ENCODE results near the gene CD300C.
"Not testable (repeated sequence)": the region's sequence is repeated elsewhere in the genome, so short reads cannot be mapped to it uniquely, and the experiment has no call there.

Gene CD300C

GRCh38 chr17:74545843-74546230 lies at the start of gene CD300C:
CD300C (minus strand) TSS chr17:74546115; CDS start chr17:74545782, 333 bp downstream.
- no peak for DNase-seq (ENCODE audit: low read depth in 2 of 2, low spot score in 1 of 2)

- no peak for DNase-seq (ENCODE audit: low read depth in 2 of 2, low spot score in 1 of 2)
Measured at GRCh38 chr17:74595037-74595750, 49.3 kb upstream of the CD300C start.

DNA sequence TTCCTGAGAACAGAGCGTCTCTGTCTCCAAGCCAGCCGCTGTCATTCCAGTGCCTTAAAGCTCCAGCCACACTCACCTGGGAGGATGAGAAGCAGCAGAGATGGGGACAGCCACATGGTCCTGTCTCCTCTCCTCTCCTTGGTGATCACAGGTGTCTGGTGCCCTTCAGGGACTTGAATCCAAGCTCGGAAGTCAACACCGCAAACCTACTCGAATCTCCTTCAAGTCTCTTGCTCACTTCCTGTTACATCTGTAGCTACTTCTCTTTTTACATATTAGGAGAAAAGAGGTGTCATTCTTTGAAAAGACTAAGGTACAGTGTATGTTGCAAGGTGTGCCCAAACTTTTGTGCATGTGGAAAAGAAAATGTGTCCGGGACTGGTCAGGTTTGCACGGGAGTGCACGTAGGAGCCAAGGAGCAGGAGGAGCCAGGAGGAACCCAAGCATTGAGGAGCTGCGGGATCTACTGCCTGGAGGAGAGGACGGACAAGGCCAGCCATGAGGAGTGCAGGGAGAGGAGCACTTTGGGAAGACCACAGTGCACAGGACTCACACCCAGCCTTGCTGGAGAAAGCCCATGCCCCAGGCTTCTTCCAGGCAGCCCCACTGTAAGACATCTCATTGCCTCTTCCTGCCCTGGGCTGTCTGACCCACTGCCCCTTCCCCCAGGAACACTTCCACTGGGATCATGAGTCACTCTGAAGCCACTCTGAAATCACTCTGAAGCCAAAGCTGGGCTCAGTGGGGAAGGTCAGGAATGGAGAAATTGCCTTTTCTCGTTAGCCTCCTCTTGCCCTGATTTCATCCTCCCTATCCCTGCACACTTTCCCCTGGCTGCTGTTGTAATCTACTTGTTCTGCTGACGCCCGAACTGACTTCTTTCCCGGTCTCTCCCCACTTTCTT lies 46.4 kb upstream of the CD300C start, which contains the start of gene CD300LD:
TSS of gene CD300LD (minus strand) at position 197 of the 904 bp plus-strand sequence. CDS start at position 116, 81 bp downstream.
- DNase-seq (ENCODE audit: low read depth in 2 of 2, low spot score in 1 of 2) = no peak

DNA sequence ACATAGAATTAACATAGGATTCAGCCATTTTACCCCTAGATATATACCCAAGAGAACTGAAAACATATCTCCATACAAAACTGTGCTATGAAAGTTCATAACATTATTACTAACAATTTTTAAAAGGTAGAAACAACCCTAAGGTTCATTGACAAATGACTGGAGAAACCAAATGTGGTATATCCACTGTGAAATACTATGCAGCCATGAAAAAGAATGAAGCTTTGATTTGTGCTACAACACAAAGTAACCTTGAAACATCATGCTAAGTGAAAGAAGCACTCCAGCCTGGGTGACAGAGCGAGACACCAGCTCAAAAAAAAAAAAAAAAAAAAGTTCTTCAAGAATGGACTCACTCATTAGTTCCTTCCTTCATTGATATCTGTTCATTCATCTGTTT lies 45.6 kb upstream of the CD300C start:
- no peak for DNase-seq (ENCODE audit: low read depth in 2 of 2, low spot score in 1 of 2)

GRCh38 chr17:74585711-74586110 lies 39.8 kb upstream of the CD300C start:
- DNase-seq (ENCODE audit: low read depth in 2 of 2, low spot score in 1 of 2) = no peak

DNA sequence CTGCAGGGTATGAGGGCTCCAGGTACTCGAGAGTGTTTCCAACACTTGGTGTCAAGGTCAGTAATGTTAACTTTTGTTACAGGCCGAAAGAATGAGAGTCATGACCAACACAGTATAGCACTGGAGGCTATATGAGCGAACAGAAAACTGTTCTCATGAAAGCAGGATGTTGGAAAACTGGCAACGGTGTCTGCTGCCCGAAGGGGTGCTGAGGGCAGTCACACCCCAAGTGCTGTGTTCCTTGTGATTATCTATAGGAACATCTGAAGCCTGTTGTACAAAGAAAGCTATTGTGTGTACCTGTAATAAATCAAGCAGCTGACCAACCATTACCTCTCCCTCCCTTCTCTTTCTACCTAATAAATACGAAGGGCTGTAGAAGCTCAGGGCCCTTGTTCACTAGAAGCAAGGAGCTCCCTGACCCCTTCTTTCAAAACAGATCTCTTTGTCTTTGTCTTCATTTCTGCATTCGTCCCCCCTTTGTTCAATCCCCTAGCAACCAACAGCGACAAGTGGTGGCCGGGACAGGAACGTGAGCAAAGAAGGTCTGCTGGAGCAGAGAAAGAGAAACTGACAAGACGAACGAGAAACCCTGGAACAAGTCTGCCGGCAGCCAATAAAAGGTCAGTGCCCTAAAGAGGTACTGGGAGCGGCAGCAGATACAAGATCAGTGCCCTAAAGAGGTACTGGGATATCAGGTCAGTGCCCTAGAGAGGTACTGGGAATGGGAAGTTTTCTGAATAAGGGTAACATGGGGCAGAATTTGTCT lies 38.6 kb upstream of the CD300C start:
- DNase-seq (ENCODE audit: low read depth in 2 of 2, low spot score in 1 of 2) = no peak

DNA sequence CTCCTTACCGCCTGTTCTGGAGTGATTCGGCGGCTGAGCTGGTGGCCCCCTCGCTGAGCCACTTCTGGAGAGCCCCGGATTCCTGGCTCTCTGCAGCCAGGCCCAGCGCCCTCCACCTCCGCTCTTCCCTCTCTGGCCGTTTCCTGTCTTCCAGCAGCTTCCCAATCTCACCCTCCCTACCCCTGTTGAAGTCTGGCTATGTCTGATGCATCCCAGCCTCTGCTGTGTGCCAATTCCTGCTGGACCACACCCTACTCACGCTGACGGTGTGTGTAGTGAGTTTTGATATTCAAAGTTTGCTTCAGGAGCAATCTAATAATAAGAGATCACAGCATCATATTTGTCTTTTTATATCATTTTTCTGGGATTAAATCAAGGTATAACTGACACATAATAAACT lies 36.7 kb upstream of the CD300C start:
- no peak for DNase-seq (ENCODE audit: low read depth in 2 of 2, low spot score in 1 of 2)

DNA sequence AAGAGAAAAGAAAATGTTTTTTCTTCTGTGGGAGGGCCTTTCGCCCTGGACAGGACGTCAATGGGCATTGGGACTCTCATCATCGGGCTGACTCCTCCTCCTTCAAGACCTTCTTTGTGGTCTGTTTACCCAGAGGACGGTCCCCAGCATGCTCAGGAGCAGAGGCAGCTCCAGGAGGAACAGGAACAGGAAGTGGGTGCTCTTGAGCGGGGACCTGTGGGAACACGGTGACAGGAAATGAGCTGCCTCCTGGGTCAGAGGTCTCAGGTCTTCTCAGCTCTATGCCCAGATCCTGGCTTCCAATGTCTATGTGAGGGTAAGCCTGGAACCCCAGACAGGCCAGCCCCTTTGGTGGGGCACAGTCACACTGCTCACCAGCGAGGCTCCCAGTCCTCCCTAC lies 34.0 kb upstream of the CD300C start:
- DNase-seq (ENCODE audit: low read depth in 2 of 2, low spot score in 1 of 2) = no peak

- no peak for DNase-seq (ENCODE audit: low read depth in 2 of 2, low spot score in 1 of 2)
Measured at GRCh38 chr17:74578979-74579378, 33.1 kb upstream of the CD300C start.

- no peak for DNase-seq (ENCODE audit: low read depth in 2 of 2, low spot score in 1 of 2)
Measured at GRCh38 chr17:74574489-74575142, 28.7 kb upstream of the CD300C start.

GRCh38 chr17:74573635-74574034 lies 27.7 kb upstream of the CD300C start:
- DNase-seq (ENCODE audit: low read depth in 2 of 2, low spot score in 1 of 2) = not testable (repeated sequence)

DNA sequence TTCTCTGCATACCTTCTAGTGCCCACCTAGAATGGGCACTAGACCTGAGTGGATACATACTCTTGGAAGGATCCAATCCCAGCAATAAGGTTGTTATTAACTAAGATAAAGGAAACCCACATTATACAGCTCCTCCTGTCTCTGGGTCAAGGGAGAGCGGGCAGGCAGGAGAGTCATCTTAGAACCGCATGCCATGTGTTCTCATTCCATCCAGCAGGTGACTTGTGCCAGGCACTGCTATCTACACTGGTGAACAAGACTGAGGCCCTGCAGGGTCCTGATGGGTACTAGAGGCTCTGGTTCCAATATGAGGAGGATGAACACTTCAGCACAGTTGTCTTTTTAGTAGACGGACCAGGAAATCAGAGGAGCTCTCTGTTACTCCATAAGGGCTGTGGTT lies 27.3 kb upstream of the CD300C start:
- no peak for DNase-seq (ENCODE audit: low read depth in 2 of 2, low spot score in 1 of 2)

GRCh38 chr17:74571621-74572270 lies 25.8 kb upstream of the CD300C start:
- DNase-seq (ENCODE audit: low read depth in 2 of 2, low spot score in 1 of 2) = no peak

GRCh38 chr17:74569020-74570003 lies 23.4 kb upstream of the CD300C start:
- DNase-seq (ENCODE audit: low read depth in 2 of 2, low spot score in 1 of 2) = no peak

DNA sequence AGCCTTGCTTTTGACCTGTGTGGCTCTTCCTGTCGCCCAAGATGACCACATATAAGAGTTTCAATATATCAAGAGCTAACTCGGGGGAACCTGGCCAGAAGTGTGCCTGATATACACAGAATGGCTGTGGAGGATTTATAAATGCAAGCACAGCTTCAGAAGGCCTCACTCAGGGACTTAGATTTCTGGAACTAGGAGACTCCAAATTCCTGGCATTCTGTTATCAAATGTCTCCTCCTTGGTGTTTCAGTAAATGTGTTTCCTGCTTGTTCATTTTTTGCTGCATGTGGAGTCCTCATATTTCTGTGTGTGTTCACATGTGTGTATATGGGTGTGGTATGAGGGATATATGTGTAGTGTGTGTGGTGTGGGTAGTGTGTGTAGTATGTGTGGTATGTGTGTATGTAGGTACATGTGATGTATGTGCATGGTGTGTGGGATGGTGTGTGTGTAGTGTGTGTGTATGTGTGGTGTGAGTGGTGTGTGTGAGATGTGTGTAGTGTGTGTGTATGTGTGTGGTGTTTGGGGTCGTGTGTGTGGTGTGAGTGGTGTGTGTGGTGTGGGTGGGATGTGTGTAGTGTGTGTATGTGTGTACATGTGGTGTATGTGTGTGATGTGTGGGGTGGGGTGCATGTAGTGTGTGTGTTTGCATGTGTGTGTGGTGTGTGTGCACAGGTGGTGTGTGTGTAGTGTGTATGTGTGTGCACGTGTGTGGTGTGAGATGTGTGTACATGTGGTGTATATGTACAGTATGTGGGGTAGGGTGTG lies 22.4 kb upstream of the CD300C start:
- no peak for DNase-seq (ENCODE audit: low read depth in 2 of 2, low spot score in 1 of 2)

DNA sequence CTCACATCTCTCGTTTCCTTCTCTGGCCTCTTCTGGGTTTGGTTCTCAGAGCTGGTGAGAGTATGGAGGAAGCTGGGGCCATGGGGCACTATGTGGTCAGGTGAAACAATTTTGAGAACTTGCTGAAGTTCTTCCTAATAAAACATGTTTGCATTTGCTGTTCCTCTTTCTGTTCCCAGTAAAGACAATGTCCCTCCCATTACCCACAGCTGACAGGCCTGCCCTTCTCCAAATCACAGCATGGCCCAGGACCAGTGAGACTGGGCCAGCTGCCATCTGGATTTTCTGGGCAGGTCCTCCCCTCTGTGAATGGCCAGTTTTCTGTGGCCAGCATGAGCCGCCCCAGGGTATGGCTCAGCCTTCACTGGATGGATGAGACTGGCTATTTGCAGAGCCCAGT lies 21.5 kb upstream of the CD300C start, which contains the start of gene CD300H:
TSS of gene CD300H (minus strand) at position 113 of the 400 bp plus-strand sequence.
- DNase-seq (ENCODE audit: low read depth in 2 of 2, low spot score in 1 of 2) = no peak

- no peak for DNase-seq (ENCODE audit: low read depth in 2 of 2, low spot score in 1 of 2)
Measured at GRCh38 chr17:74566132-74566753, 20.3 kb upstream of the CD300C start.

DNA sequence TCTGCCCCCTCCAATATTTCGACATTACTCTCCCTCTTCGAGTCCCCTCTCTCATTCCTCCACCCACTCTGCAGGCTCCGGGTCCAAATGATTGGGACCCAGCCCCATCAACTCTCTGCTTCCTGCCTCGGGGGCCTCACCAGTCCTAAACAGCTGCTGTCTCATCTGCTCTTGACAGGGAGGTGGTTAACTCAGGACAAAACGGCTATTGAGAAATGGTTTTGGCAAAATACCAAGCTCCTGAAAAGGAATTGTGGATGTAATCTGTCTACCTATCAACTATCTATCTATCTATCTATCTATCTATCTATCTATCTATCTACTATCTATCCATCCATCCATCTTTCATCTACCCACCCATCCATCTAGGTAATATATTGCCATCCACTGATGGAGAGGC lies 19.2 kb upstream of the CD300C start:
- DNase-seq (ENCODE audit: low read depth in 2 of 2, low spot score in 1 of 2) = no peak

All from stimulated activated CD8-positive, alpha-beta memory T cell treated with anti-CD3 and anti-CD28 coated beads, Interleukin-4, amount 100 ng/mL, for 4 hours (primary cell).